NCI-H774 (cell line): ENCODE data around the gene NAPA.
A peak's percentile ranks its signal among the peaks of the same experiment; 100 is the strongest.

ENCODE experiments used
- DNase-seq: peaks from one replicate; lab custom pipeline; 2025; lab: John Stamatoyannopoulos, UW

The NAPA gene

GRCh38 chr19:47458672-47459071 is 56.2 kb downstream of the NAPA start:
- no peak for DNase-seq

GRCh38 chr19:47456721-47457474 is 58.0 kb downstream of the NAPA start:
- DNase-seq, result no peak

GRCh38 chr19:47450478-47450877 is 64.4 kb downstream of the NAPA start:
- no peak for DNase-seq

GRCh38 chr19:47448360-47448727 is 66.5 kb downstream of the NAPA start:
- no peak for DNase-seq

GRCh38 chr19:47447470-47448359 is 67.1 kb downstream of the NAPA start:
- DNase-seq, result peak; percentile 58

GRCh38 chr19:47446534-47447469 is 68.1 kb downstream of the NAPA start:
- peak; percentile 45 for DNase-seq

- peak; percentile 5 for DNase-seq
Measured at GRCh38 chr19:47445937-47446402, 68.9 kb downstream of the NAPA start.

GRCh38 chr19:47445527-47445926 is 69.3 kb downstream of the NAPA start:
- no peak for DNase-seq

- DNase-seq, result no peak
Measured at GRCh38 chr19:47444388-47444821, 70.5 kb downstream of the NAPA start.

- DNase-seq, result no peak
Measured at GRCh38 chr19:47443331-47443730, 71.5 kb downstream of the NAPA start.

GRCh38 chr19:47438793-47439220 is 76.1 kb downstream of the NAPA start:
- DNase-seq, result peak; percentile 10
